NCI-H1105 (cell line): ENCODE results near the gene MGAT3.
"Not testable (repeated sequence)": the region's sequence is repeated elsewhere in the genome, so short reads cannot be mapped to it uniquely, and the experiment has no call there.

Experiments used
- DNase-seq: peaks from one replicate; lab custom pipeline; 2025; lab: John Stamatoyannopoulos, UW

The MGAT3 gene, protein sequence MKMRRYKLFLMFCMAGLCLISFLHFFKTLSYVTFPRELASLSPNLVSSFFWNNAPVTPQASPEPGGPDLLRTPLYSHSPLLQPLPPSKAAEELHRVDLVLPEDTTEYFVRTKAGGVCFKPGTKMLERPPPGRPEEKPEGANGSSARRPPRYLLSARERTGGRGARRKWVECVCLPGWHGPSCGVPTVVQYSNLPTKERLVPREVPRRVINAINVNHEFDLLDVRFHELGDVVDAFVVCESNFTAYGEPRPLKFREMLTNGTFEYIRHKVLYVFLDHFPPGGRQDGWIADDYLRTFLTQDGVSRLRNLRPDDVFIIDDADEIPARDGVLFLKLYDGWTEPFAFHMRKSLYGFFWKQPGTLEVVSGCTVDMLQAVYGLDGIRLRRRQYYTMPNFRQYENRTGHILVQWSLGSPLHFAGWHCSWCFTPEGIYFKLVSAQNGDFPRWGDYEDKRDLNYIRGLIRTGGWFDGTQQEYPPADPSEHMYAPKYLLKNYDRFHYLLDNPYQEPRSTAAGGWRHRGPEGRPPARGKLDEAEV

DNA sequence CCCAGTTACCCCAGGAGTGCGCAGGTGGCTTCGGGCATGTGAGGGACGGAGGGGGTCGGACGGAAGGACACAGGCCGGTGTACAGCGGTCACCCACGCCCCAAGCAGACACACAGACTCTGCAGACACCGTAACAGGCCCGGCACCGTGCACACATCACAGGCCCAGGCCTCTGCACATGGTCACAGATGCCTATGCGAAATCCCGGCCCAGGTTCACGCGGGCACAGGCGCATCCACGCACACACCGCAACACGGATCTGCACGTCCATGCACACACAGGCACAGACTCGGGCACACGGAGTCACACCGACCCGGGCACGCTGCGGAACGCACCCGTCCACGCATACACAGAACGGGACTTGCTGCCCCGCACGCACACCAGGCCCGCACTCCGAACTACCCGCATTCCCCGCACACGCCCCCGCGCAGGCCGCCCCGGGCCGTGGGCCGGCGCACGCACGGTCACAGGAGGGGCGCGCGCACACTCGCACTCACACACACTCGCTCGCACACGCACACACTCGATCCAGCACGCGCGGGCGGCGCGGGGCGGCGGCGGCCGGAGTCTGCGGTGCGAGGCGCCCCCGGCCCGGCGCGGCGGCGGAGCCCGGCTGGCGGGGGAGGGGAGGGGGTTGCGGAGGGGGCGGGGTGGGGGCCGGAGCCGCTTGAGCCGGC, at the start of gene MGAT3:
TSS of gene MGAT3 (plus strand) at position 491 of the 676 bp plus-strand sequence. CDS start 30,336 bp downstream, outside the sequence.
- DNase-seq = no peak

DNA sequence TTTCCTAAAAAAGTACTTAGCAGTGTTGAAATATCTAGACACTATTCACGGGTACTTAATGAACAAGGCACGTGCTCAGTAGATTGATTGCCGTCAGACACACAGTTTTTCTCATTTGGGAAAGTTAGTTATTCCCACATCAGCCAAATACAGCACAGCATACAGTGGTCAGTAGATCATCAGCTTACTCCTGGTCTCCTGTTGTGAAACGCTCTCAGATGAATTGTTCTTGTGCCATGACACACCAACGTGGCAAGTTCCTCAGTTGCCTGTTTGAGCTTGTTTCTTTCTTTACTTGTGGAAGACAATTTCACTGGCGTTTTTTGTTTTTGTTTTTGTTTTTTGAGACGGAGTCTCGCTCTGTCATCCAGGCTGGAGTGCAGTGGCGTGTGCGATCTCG, 48.6 kb upstream of the MGAT3 start:
- DNase-seq = no peak

DNA sequence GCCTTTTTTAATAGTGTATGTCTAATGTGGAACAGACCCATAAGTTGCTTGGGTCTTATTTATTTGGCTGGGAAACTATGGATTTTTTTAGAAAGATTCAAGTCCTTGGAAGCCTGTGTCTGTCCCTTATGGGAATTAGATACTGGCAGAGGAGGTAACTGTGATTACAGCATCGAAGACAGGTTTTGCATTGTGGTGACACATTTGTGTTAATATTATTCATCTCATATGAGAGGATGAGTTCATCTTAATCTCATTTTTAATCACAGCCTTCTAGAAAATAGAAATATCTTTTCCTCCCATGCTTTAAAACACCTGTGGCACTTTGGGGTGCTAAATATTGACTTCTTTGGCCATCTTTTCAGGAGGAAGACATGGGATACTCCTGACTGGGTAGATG, 48.0 kb upstream of the MGAT3 start:
- DNase-seq = no peak

DNA sequence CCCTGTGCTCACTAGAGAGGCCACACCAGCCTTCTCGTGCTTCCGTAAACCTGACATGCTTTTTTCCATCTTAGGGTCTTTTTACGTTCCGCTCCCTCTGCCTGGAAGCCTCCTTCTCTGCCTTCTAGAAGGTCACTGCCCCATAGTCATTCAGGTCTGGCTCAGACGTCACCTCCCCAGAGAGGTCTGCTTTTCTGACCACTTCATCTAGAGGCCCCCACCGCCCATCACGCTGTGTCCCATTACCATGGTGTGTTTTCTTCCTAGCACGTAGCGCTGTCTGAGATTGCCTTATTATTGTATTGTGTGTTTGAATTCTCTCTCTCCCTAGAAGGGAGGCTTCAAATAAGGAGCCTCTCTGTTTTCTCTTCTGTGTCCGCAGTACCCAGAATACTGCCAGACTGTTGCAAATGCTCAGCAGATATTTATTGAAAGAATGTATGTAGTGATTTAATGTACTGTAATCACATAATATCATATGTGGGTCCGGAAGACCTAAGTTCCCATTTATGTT, 47.2 kb upstream of the MGAT3 start:
- DNase-seq = no peak

DNA sequence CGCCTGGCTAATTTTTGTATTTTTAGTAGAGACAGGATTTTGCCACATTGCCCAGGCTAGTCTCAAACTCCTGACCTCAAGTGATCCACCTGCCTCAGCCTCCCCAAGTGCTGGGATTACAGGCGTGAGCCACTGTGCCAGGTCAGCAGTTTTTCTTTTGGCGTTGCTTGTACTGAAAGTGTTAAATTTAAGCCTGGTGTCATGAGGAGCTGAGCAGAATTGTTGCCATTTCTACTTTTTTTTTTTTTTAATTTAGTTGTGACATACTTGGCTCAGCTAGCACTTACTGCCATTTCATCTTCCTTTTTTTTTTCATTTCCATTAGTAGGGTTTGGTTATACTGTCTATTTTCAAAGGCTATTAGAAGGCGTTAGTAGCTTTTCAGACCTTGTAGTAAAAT, 46.5 kb upstream of the MGAT3 start:
- no peak for DNase-seq

DNA sequence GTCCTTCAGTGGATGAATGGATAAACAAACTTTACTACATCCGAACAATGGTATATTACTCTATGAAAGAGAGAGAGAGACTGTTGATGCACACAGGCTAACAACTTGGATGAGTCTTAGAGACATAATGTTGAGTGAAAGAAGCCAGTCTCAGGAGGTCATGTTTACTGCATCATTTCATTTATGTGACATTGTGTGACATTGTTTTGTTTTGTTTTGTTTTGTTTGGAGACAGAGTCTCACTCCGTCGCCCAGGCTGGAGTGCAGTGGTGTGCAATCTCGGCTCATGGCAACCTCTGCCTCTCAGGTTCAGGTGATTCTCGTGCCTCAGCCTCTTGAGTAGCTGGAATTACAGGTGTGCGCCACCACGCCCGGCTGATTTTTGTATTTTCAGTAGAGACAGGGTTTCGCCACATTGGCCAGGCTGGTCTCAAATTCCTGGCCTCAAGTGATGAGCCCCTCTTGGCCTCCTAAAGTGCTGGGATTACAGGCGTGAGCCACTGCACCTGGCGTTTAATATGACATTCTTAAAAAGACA, 44.9 kb upstream of the MGAT3 start:
- DNase-seq = not testable (repeated sequence)

DNA sequence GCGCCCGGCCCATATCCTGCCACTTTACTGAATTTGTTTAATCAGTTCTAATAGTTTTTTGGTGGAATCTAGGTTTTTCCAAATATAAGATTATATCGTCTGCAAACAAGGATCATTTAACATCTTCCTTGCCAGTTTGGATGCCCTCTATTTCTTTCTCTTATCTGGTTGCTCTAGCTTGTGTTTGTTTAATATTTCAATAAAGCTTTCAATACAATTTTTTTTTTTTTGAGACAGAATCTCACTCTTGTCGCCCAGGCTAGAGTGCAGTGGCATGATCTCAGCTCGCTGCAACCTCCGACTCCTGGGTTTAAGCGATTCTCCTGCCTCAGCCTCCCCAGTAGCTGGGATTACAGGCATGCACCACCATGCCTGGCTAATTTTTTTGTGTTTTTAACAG, 43.6 kb upstream of the MGAT3 start:
- not testable (repeated sequence) for DNase-seq

DNA sequence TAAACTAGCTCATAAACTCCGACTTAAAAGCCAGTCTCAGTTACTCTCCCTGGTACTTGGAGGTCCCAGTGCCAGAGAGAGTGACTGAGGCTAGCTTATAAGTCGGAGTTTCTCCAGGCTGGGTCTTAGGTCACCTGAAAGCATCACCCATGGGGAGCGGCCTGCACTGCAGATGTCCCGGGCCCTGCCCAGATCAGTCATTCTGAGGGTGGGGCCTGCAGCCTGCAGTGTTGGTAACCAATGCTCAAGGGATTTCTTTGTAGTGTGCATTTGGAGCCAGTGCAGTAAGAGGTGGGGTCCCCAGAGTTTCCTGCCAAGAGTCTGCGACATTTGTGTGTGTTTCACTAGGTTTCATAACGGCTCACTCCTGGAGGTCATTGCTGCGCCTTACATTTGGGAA, 42.4 kb upstream of the MGAT3 start:
- DNase-seq = no peak

DNA sequence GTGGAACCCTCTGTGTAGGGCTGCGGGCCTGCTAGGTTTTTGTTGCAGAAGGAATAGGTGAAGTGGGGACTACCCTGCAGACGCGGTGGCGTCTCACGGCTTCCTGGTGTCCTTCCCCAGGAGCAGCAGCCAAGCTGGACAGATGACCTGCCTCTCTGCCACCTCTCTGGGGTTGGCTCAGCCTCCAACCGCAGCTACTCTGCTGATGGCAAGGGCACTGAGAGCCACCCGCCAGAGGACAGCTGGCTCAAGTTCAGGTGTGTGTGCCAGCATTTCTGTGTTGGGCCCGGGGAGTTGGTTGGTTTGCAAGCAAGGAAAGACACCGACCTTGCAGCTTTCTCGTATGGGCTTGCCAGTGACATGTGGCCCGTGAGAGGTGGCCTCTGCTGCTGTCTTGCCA, 41.9 kb upstream of the MGAT3 start:
- DNase-seq = no peak

DNA sequence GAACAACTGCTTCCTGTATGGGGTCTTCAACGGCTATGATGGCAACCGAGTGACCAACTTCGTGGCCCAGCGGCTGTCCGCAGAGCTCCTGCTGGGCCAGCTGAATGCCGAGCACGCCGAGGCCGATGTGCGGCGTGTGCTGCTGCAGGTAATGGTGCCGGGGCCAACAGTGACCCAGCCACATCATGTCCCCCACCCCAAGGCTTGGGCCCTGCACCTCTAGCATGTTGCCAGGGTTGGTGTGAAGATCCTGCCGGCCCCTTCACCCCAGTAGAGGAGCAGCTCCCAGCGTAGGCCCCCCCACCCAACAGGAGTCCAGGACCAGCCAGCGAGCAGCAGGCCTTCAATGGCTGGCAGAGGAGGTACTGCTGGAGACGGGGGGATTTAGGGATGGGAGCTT, 41.3 kb upstream of the MGAT3 start:
- no peak for DNase-seq

DNA sequence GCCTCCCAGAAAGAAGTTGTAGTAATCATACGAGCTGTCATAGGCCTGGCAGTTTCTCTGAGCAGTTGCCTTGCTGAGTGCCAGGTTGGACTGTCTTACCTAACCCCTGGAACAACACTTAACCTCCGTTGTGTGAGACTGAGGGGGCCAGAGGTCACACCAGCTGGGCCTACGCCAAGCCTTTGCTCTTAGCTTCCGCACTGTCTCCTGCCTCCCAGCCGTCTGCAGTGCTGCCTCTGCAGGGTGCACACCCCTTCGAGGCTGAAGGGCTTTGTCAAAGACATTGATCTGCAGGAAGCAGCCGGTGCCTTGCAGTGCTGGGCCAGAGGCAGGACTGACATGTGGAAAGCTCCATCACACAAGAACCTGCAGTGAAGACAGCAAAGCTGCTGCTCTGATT, 40.5 kb upstream of the MGAT3 start:
- DNase-seq = no peak

DNA sequence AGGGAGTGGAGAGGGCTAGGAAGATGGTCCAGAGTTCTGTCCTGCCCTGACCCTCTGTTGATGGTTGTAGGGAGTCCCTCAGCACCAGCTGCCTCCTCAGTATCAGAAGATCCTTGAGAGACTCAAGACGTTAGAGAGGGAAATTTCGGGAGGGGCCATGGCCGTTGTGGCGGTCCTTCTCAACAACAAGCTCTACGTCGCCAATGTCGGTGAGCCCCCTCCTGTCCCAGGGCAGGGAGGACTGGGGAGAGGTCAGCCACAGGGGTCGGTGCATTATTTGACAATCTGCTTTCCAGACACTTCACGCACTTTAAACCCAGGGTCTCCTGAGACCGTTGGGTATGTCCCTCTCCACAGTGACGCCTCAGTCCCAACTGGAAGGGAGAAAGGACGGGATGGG, 39.2 kb upstream of the MGAT3 start:
- no peak for DNase-seq

DNA sequence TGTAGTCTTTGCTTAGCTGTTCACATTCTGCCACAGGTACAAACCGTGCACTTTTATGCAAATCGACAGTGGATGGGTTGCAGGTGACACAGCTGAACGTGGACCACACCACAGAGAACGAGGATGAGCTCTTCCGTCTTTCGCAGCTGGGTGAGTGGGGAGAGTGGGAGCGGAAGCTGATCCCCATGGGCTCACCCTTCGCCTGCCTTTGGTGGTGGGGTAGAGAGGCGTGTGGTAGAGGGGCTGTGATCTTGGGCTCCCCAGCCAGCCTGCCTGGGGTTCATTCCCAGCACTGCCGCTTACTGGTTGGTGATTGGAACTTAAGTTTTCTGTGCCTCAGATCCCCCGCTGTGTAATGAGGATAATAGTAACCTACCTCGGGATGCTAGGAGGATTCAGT, 38.1 kb upstream of the MGAT3 start:
- no peak for DNase-seq

DNA sequence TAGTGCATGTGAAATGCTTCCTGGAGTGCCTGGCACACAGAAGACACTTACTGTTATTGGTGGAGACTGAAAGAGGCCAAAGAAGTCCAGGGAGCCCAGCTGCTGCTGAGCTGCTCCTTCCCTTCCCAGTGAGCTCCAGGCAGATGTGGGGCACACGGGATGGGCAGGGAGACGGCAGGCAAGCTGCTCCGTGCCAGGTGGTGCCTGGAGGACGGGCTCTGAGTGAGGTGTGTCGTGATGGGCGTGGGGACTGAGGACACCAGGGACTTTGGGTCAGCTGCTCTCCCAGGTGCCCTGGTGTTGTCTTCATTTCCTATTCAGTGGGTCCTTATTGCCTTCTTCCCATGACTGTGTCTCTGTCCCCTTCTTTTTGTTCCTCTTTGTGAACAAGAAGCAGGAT, 37.7 kb upstream of the MGAT3 start:
- no peak for DNase-seq

DNA sequence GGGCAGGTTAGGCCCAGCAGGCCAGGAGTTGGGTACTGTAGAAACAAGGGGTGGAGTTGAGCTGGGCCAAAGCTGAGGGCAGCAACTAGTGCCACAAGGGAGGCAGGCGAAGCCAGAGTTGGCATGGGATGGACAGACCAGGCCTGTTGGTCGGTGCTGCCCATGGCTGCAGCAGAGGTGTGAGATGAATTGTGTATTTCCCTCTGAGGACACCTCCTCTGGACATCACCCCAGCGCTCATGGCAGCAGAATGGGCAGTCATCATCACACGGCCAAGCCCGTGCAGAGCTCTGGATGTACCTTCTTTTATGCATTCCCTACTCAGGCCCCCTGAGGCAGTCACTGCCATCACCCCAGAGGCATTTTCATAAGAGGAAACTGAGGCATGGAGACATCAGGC, 36.9 kb upstream of the MGAT3 start:
- no peak for DNase-seq

DNA sequence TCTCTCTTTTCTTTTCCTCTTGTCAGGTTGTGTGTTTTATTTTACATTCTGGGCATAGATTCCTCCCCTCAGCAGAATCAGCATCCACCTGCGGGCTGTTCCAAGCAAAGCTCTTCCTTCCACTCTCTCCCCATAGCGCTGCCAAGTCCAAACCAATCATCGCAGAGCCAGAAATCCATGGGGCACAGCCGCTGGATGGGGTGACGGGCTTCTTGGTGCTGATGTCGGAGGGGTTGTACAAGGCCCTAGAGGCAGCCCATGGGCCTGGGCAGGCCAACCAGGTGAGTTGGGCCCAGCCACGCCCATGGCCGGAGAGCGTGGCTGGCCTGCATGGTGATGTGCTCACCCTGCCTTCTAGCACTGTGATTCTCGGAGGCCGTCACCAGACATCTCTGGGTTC, 35.1 kb upstream of the MGAT3 start:
- DNase-seq = no peak

DNA sequence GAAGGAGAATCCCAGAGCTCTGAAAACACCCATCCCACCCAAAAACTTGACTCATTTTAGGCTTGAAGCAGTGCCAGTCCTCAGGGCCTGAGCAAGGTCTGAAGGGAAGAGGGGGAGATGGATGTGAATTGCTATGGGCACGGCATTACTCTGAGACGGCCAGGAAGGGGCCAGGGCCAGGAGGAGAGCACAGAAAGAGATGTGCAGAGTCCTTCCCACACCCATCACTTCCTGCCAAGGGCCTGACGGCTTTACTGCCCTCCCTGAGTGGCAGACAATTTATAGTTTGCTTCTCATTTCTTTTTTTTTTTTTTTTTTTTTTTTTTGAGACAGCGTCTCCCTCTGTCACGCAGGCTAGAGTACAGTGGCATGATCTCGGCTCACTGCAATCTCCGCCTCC, 34.7 kb upstream of the MGAT3 start:
- DNase-seq = no peak

DNA sequence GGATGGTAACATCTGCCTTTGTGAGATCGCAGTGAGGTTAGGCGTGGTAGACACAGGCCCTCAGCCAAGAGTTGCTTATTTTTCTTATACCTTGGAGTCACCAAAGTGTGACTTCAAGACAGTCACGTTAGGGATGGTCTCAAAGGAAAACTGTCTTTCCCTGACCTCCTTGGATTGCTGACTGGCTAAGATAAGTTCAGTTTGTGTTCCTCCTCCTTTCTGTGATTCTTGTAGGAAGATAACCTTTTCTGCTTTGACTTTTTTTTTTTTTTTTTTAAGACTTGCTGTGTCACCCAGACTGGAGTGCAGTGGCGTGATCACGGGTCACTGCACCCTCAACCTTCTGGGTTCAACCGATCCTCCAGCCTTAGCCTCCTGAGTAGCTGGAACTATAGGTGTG, 34.1 kb upstream of the MGAT3 start:
- DNase-seq = no peak

DNA sequence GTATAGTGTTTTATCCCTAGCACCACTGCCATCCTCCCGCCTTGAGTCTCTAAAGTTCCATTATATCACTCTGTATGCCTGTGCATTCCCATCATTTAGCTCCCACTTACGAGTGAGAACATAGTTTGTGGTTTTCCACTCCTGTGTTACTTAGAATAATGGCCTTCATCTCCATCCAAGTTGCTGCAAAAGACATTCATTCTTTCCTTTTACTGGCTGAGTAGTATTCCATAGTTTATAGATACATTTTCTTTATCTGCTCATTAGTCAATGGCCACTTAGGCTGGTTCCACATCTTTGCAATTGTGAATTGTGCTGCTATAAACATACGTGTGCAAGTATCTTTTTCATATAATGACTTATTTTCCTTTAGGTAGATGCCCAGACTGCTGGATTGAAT, 32.8 kb upstream of the MGAT3 start:
- DNase-seq = no peak

DNA sequence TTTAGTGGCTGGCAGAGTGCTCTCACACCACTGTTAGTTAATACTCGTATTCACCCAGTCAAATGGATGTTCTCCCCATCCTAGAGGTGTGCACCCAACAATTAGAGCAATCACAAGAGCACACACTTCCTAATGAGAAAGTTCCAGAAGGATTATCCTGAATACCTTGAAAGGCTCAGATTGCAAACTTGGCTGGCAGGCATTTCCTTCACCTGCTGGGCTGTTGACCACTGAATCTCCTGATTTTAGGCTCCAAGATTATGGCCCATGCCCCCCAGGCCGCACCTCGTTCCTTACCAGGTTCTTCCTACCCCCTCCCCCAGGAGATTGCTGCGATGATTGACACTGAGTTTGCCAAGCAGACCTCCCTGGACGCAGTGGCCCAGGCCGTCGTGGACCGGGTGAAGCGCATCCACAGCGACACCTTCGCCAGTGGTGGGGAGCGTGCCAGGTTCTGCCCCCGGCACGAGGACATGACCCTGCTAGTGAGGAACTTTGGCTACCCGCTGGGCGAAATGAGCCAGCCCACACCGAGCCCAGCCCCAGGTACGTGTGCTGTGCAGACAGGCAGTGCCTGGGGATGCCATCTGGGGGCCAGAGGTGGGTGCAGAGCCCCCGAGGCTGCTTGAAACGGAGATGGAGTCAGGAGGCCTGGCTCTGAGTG, 30.3 kb upstream of the MGAT3 start:
- no peak for DNase-seq

DNA sequence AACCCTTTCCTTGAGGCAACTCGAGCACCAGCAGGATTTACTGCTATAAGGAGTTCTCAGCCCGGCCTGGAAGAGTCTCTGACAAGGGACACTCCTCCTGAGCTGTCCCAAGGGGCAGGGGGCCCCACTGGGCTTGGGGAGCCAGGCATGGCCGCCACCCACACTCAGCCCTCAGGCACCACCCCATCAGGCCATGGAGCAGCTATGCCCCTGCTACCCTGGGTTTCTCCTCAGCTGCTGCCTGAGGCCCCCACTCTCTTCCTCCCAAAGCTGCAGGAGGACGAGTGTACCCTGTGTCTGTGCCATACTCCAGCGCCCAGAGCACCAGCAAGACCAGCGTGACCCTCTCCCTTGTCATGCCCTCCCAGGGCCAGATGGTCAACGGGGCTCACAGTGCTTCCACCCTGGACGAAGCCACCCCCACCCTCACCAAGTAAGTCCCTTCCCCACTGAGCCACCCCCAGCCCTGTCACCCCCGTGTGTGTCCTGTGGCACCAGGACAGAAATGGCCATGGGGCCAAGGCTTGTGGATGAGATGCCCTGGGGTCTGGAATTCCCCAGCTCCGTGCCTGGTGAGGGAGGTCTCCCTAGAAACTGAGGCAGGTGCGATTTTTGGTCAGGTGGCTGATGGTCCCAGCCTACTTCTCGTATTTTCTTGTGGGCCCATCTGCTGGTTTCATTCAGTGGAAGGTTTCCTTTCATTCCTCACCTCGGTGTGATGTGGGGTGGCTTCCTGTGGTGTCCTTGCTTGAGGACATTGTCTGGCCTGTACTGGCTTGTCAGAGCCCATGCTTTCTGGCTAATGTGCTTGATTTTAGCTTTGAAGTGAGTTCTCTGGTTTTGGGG, 28.8 kb upstream of the MGAT3 start:
- DNase-seq = no peak
